ENCODE results near the gene INTS2.

DNA sequence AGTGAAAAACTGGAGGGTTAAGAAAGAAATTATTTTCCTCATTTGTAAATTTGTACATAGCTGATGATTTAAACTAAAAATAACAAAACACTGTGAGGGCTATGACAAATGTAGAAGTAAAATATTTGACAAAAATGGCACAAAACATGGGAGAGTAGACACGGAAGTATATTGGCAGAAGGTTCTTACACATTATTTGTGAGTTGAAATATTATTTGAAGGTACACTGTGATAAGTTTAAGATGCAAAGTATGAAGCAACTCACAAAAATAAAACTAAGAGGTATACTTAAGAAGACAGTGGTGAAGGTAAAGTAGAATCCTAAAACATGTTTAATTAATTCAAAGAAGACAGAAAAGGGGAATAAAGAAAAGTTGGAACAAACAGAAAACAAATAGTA lies 99.1 kb downstream of the INTS2 start:
- TF ChIP-seq, protein P1, sequence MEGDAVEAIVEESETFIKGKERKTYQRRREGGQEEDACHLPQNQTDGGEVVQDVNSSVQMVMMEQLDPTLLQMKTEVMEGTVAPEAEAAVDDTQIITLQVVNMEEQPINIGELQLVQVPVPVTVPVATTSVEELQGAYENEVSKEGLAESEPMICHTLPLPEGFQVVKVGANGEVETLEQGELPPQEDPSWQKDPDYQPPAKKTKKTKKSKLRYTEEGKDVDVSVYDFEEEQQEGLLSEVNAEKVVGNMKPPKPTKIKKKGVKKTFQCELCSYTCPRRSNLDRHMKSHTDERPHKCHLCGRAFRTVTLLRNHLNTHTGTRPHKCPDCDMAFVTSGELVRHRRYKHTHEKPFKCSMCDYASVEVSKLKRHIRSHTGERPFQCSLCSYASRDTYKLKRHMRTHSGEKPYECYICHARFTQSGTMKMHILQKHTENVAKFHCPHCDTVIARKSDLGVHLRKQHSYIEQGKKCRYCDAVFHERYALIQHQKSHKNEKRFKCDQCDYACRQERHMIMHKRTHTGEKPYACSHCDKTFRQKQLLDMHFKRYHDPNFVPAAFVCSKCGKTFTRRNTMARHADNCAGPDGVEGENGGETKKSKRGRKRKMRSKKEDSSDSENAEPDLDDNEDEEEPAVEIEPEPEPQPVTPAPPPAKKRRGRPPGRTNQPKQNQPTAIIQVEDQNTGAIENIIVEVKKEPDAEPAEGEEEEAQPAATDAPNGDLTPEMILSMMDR (IDR thresholded peaks at IDR 0.05), result no peak
- no peak for TF ChIP-seq POLR2A (IDR thresholded peaks at IDR 0.05)

All from right lobe of liver (tissue), 4 donors.